GM18858 (cell line): Measurements from ENCODE around the gene PAXIP1.

ENCODE experiments used
- ATAC-seq: cut with Tn5 transposase; IDR thresholded peaks from one replicate; pipeline ENCODE4 v1.9.1; 2021; ENCODE audit not compliant: unreplicated experiment

The PAXIP1 gene

DNA sequence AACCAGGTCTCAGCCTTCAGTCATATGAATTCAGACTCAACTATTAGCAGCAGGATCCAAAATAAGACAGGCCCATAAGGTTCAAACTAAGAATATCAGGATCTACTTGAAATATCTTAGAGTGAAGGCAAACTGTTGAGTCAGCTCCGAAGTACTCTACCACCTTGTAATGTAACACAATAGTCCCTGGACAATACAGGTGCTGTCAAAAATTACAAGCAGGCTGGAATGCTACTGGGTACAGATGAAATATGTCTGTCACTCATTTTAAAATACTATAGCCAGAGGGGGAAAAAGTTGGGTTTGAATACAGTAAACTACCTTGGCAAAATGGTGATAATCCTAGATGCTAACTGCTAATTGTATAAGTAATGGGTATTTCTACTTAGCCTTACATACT lies 6.8 kb downstream of the PAXIP1 start:
- no peak for ATAC-seq

DNA sequence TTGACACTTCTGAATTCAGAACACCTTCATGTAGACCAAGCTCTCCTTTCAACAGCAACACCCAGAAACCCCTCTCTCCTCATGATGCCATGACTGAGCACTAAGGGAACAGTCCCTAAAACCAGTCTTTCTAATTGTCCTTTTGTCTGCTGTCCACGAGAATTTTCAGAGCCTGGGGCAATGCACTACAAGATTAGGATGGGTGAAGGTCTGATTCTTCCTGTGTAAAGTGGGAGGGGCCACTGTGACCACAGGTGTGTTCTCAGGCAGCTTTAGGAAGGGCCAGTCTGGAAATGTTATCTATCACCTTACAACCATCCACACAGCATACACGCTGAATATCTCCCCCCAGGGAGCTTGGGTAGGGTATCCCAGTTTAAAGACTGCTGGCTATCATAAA lies 7.9 kb downstream of the PAXIP1 start:
- ATAC-seq, result no peak

DNA sequence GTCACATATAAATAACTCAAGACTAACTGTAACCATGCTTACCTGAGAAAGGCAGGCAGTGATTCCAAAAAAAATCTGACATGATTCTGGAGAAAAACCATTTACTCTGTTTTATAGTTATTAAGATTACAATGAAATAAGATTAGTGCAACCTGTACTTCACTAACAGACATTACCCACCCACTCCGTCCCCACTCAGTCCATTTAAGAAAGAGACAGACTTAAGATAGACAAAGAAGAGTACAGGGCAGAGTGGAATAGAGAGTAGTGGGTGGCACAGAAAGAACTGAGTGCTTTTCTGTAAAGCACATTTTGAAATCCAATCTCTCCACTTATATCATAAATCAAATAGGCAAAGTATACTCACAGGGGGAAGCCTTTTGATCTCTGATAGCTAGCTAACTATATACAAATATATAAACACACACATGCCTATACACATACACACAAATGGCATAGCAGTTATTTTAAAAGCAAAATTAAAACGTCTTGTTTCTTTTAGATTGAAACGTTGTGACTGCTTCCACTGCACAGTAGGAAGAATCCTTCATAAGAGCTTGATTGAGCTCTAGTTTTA lies 11.9 kb downstream of the PAXIP1 start:
- no peak for ATAC-seq

DNA sequence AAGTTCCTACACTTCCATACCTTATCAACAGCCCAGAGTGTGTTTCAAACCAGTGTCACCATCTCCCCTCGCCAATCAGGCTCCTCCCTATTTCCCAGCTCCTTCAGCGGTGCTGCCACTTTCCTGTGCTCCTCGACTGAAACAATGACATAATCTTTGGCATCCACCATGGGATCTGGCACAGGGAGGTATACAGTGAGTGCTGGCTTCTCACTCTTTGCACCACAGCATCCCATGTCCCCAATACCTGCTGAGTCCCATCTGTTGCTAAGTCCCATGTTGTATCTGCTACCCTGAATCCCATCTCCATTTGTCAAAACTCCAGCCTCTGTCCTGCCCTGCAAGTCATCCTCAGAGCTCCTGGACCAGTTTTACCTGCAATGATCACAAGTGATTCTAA lies 15.4 kb downstream of the PAXIP1 start:
- ATAC-seq, result no peak

DNA sequence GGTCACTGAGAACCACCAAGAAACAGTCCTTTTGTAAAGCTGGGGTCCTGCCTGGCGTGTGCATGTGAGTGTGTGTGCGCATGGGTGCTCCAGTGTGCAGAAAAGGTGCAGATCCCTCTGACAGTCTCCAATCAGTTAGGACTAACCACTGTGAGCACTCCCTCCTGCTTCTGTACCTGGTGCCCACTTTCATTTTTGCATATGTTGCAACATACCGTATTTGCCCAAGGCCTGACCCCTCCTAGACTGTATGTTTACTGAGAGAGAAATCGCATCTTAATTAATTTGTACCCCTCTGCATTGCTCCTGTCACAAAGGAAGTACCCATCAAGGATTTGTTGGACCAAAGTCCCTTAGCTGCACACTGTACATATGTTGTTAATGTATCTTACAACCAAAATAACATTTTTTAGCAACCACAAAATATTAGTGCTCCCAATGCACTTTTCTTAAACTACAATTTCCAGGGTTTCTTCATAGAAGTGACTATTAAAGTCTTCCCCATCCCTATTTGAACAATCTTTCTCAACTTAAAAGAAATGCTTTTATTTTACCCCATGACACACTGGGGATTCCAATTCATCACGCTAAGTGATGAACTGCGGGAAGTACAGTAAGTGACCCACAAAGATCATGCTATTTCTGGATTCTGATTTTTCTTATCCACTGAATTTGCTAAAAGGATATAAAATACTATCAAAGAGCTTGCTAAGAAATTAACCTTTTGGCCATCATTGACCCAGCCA lies 16.6 kb downstream of the PAXIP1 start:
- ATAC-seq, result no peak

DNA sequence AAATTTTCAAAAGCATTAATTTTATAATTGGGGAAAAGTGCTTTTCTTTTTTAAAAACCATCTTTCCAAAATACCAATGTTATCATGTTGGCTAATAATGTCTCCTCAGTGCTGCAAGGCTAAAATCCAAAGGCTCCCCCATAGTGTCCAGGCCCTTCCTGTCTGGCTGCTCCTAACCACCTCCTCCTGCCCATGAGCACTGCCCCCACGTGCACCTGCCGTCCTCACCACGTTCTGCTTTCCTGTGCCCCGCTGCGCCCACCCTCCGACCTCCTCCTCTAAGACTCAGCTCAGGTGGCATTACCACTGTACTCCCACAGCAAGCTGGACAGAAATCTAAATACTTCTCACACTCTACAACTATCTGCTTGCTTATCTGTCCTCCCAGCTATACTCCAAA lies 17.7 kb downstream of the PAXIP1 start:
- no peak for ATAC-seq

DNA sequence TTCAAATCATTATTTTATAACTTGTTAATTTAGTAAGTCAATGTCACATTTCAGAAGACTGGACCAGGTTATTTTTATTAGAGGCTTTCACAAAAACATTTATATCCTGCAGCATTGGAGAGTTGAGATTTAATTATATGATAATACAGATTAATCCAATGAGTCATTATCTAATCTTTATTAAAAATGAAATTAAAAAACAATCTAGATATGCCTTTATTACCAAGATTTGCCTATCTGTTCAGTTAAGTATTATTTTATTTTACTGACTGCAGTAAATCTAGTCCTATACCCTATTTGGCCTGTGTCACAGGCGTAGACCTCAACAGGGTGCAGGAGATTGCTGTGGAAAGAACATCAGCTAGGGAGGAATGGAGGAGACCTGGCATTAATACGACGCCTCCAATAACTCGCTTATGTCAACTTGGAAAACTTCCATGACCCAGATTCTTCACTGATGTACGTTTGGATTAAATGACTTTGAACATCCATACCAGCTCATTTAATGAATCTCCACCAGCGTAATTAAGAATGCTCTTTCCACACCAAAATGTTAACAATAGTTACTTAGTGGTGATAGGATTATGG lies 18.2 kb downstream of the PAXIP1 start:
- ATAC-seq, result no peak

DNA sequence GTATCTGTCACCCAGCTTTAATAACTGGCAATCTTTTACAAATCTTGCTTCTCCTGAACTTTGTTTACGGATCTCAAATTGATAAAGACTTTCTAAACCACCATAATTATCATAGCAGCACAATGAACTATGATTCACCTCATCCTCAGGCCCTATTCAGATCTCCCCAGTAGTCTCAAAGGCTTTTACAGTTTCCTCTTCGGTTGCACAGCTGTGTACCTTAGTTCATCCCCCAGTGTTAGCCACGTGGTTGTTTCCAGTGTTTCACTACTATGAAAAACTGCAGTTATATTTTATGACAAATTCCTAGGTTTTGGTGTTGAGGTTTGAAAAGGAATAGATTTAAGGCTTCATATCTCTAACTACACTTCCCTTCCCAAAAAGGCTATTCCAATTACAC lies 24.9 kb downstream of the PAXIP1 start:
- ATAC-seq, result no peak

DNA sequence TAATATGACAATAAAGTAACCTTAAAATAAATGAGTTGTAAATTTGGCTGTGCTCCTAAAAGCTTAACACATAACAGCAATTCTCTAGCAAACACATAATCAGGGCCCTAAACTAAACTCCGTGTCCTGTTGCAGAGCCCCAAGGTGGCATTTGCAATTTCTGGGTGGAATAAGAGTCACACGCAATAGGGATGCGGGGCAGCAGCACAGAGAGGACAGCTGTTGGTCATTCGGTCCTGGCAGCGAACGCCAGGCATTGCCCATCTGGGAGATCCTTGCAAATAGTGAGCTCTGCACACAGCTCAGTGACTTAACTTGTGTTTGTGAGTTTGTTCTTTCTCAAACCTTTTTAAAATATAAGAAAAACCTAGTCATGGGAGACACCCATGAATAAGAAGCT lies 25.7 kb downstream of the PAXIP1 start:
- no peak for ATAC-seq

DNA sequence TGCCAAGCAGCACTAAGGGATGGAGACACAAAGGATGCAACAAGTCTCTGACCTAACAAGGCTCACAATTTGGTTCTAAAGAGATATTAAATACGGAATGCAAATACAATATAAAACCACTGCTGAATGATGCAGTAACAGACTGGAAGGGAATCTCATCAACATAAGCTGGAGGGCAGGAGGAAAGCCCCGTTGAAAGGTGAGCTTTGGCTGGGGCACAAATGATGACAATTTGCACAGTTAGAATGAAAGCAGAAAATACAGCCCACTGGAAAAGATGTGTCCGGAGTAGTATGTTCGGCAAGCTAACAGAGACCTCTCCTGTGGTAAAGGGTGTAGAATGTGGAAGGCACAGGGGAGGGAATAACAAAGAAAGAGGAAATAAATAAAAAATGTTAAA lies 26.1 kb downstream of the PAXIP1 start:
- ATAC-seq, result no peak

DNA sequence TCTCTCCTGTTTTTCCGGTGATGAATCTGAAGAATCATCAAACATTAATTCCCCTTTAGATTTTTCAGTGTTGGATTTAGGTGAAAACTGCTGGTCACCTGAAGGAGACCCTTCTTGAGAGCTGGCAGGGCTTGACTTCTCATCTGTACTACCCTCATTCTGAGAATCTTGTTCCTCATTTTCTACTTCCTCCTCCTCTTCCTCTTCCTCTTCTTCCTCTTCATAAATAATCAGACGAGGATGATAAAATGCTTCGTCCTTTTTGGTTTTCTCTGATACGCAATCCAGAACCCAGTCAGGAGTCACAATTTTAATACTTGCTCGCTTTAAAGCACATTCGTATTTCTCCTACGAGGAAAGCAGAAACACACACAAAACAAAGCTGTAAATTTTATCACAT lies 26.9 kb downstream of the PAXIP1 start:
- ATAC-seq, result no peak

DNA sequence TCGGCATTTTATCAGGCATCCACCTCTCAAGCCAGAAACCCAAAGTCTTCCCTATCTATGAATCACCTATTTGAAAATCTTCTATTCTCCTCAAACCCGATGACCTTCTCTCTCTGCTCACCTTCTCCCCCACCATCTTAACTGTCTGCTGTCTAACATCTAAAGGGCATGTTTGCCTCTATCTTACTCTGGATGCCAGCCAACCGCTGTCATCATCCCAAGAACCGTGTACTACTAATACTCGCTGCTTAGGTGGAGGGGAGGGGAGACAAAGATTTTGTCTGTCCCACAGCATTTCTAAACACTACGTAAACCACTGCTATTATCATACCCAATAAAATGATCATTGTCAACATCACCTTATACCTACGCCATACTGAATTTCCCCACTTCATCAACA lies 29.5 kb downstream of the PAXIP1 start:
- ATAC-seq, result no peak

DNA sequence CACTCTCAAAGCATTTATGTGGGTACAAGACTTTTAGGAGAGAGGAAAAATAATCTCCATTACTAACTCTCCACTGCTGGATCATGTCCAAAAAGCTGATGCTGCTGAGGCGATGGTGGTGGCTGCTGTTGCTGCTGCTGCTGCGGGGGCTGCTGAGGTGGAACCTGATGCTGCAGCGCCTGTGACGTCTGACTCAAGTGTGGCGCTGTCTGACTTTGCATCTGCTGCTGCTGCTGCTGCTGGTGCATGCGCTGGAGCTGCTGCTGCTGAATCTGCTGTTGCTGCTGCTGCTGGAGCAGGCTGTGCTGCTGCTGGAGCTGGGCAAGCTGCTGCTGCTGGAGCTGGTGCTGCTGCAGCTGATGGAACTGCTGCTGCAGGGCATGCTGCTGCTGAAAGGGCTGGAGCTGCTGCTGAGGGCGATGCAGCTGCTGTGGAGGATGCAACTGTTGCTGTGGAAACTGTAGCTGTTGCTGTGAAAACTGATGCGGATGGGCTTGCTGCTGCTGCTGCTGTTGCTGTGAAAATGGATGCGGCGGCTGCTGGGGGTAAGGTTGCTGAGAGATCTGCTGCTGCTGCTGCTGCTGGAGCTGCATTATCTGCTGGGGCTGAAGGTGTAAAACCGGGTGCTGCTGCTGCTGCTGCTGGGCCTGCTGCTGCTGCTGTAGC lies 34.5 kb downstream of the PAXIP1 start:
- no peak for ATAC-seq

DNA sequence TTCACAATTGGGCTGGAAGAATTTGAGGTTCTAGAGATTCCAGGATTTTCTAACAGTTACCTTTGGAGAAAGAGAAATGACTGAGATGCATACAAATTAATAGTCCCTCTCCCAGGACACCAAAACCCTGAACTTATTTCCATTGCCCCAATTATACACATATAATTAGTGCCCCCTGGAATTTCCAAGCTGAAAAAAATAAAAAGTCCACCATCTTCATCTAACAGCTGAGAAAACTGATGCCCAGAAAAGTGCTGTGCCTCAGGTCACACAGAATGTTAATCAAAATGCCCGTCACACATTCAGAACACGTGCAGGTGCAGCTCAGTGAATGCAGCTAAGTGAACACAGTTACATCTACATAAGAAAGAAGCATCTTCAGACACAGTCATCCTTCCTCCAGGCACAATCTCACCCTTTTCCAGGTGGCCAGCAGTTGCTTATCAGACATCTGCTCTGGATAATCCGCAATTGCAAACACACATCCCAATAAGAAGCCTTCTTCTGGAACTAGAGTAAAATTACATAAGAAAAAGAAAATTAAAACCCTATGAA lies 35.4 kb downstream of the PAXIP1 start:
- no peak for ATAC-seq

DNA sequence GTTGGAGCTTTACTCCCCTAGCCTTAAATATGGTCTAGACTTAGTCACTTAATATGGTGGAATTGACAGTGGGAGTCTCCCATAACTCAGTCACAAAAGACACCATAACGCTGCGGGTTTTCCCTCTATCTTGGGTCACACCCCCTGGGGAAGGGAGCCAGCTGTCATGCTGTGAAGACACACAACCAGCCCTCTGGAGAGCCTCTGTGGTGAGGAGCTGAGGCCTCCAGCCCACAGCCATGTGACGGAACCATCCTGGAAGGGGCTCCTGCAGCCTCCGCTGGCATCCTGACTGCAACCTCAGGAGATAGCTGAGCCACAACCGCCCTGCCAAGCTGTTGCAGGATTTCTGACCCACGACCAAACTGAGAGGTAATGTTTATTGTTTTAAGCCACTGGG lies 37.9 kb downstream of the PAXIP1 start:
- no peak for ATAC-seq

DNA sequence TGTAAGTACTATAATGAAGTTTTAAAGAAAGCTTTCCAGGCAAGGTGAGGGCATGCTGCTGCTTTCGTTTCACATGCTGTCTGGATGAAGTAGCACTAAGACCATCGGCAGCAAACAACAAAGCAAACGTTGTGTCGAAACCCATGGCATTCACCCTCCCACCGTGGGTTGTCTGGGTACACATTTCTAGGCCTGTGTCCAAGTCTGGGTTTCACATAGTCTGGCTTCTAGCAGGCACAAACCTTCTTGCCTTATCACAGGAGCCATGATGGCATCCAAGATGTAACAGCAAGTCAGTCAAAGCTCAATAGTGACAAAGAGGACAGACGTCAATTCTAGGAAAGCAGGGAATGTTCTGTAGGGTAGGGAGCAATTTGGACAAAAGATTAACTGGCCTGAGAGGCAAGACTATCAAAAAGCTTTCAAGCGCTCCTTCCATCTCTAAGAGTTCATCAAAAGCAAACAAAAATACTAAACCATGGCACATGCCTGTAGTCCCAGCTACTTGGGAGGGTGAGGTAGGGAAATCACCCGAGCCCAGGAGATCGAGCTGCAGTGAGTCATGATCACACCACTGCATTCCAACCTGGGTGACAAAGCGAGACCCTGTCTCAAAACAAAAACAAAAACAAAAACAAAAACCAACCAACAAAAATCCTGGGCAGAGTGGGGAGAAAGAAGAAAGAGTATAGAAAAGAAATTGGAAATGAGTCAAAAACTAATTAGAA lies 42.7 kb downstream of the PAXIP1 start:
- ATAC-seq, result no peak

DNA sequence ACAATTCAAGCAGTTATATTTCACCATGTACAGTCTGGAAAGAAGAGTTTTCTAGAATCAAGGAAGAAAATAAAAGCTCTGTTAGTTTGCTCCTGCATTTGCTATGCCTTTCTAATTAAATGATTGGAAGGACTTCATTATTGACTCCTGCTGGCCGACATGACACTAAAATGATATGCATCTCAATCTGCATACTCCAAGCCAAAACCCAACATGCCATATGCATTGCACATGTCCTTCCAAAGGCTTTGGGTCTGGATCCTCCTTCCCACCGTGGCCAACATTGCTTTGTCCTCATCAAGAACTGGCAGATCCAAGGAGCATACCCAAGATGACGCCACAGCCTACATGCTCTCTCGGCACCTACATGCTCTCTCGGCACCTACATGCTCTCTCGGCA lies 46.5 kb downstream of the PAXIP1 start:
- ATAC-seq, result no peak

DNA sequence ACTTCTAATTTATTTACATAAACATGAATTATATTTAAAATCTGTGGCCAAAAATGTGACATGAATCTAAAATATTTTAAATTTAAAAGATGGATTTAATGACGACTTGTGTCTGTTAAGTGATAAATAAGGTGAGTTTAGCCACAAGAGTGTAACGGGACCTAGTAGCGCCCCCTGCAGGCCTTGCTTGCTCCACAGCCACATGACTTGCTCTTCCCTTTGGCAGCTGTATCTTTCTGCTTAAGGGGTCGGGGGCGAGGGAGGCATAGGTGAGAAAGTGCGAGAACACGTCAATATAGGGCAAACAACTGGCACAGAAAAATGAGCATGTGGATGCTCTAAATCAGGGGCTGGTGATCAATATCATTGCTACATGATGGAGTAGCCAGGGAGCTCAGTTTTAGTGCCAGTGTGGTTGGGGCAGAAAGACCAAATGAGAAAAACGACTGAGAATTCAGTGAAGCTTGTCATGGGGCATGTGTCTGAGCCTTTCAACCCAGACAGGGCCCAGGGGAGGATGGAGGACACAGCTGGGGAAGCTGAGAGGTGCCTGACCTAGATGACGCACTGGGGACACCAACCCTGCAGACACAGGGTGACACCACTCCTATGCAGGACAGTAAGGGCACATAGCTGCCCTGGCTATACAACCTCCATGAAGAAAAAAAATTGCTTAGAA lies 49.8 kb downstream of the PAXIP1 start:
- no peak for ATAC-seq

DNA sequence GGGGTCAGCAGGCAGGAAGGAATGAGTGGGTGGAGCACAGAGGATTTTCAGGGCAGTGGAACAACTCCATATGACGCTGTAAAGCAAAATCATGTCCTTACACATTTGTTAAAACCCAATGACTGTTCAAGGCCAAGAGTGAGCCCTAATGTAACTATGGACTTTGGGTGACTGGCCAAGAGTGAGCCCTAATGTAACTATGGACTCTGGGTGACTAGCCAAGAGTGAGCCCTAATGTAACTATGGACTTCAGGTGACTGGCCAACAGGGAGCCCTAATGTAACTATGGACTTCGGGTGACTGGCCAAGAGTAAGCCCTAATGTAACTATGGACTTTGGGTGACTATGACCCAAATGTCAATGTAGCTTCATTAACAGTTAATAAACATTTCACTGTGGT lies 52.0 kb downstream of the PAXIP1 start:
- no peak for ATAC-seq

DNA sequence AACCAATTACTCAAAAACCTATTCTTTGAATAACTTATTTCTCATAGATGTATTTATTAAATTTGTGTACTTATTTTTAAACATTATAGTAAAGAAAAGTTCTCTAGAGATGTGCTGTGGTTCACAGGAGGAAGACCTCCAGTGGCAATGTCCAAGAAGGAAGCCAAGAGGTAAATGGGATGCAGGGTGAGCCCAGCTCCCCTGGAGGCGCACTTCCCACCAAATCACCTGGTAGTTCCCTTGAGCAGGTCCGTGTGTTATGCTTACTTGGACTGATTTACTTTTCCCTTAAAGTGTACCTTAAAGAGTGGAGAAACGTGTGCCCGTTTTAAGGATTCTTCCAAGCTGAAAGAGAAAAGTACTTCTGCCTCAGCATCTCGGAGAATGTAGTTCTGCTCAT lies 55.3 kb downstream of the PAXIP1 start:
- no peak for ATAC-seq

DNA sequence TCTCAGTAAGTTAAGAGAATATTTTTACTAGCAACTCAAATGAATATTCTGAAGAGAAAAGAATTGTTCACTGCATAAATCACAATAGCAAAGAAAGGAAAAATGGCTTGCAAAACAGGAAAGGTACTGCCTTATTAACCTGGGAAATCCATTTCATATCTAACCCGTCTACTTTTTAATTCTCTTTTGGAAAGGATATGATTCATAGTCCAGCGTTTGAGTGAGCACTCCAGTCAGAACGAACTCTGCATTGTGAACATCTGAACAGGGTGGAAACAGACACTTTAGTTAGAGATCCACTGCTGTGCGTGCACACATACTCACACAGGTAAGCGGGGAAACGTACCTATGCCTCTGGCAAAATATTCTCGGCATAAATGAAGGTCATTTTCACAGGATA lies 56.8 kb downstream of the PAXIP1 start:
- ATAC-seq, result no peak
